Activated T-helper 2 cell treated with anti-CD3 and anti-CD28 coated beads, Interferon-gamma antibody, Interleukin-2, Interleukin-4, amounts not matched to agents 10 μg/mL and 5 μg/mL and 100 μg/mL, durations not matched to agents 14 hours and 24 hours and 36 hours (primary cell): ENCODE measurements around the gene AFMID. TPM values are rescaled to one million over a fixed set of nuclear protein-coding genes. Genes with fewer than 3 reads are reported as not detected.

Source experiments
- DNase-seq: peaks from one replicate; pipeline ENCODE4 v3.0.0; 2021; ENCODE audit warnings: low spot score
- H3K27ac Mint-ChIP-seq: one replicate; pipeline ENCODE4 v1.8.0; 2021; ENCODE audit warnings: mixed read lengths
- H3K27me3 Mint-ChIP-seq: one replicate; pipeline ENCODE4 v1.8.0; 2021; ENCODE audit warnings: low read depth, mixed read lengths
- H3K36me3 Mint-ChIP-seq: one replicate; pipeline ENCODE4 v1.8.0; 2021; ENCODE audit warnings: low read depth, mixed read lengths
- H3K4me1 Mint-ChIP-seq: one replicate; pipeline ENCODE4 v1.8.0; 2021; ENCODE audit warnings: low read depth, mixed read lengths
- H3K4me3 Mint-ChIP-seq: one replicate; pipeline ENCODE4 v1.8.0; 2021; ENCODE audit warnings: low read depth, mild to moderate bottlenecking, moderate library complexity, mixed read lengths
- H3K9me3 Mint-ChIP-seq: one replicate; pipeline ENCODE4 v1.8.0; 2021; ENCODE audit warnings: mixed read lengths
- intact Hi-C: fragments of 100-400 bp; cut with micrococcal nuclease; formaldehyde crosslinking; loops from one replicate; pipeline ENCODE4 v1.15.1; 2023
- total RNA-seq: library from RNA; stranded (reverse); gene quantifications from 2 replicates; pipeline ENCODE4 v1.2.3, GENCODE V29; 2022

Gene AFMID
- total RNA-seq, 1 donor from 2014 or later, result 27.8 TPM

DNA sequence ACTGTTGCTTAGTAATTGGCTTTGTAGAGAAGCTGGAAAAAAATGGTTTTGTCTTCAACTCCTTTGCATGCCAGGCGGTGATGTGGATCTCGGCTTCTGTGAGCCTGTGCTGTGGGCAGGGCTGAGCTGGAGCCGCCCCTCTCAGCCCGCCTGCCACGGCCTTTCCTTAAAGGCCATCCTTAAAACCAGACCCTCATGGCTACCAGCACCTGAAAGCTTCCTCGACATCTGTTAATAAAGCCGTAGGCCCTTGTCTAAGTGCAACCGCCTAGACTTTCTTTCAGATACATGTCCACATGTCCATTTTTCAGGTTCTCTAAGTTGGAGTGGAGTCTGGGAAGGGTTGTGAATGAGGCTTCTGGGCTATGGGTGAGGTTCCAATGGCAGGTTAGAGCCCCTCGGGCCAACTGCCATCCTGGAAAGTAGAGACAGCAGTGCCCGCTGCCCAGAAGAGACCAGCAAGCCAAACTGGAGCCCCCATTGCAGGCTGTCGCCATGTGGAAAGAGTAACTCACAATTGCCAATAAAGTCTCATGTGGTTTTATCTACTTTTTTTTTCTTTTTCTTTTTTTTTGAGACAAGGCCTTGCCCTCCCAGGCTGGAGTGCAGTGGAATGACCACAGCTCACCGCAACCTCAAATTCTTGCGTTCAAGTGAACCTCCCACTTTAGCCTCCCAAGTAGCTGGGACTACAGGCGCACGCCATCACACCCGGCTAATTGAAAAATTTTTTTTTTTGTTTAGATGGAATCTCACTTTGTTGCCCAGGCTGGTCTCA is 38.1 kb downstream of the AFMID start:
- Mint-ChIP-seq H3K4me3 (no peak overlapping the region), H3K4me1 (peaks cover 2% of the 10 kb centered on the region), H3K27me3 (peaks cover 4% of the 10 kb centered on the region), H3K27ac (no peak overlapping the region), H3K36me3 (peaks cover 33% of the 10 kb centered on the region), H3K9me3 (no peaks in the 10 kb centered on the region)
- intact Hi-C loops, result no loop called here
- no peak for DNase-seq

DNA sequence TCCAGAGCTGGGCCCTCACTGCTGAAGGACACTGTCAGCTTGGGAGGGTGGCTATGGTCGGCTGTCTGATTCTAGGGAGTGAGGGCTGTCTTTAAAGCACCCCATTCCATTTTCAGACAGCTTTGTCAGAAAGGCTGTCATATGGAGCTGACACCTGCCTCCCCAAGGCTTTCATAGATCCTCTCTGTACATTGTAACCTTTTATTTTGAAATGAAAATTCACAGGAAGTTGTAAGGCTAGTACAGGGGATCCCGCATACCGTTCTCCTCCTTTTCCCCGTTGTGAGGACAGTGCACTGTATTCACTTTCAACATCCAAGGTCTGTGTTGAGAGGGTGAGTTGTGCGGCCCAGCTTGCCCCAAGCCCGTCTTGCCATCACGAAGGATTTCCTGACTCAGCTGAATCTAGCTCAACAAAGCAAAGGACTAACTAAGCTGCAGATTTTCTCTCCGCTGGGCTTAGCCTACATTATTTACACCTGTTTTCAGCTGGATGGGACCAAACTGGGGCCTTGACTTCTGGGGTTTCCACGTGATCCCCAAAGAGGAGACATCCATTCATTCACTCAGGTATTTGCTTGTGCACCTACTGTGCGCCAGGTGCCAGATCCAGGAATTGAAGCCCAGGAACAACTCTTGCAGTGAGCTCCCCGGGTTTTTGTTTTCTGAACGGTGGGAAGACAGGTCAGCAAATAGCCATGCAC is 39.0 kb downstream of the AFMID start:
- H3K9me3 Mint-ChIP-seq, result no peaks in the 10 kb centered on the region
- peaks cover 2% of the 10 kb centered on the region for H3K4me1 Mint-ChIP-seq
- peaks cover 29% of the 10 kb centered on the region for H3K36me3 Mint-ChIP-seq
- H3K27ac Mint-ChIP-seq, result no peak overlapping the region
- DNase-seq, result no peak
- H3K27me3 Mint-ChIP-seq, result peaks cover 11% of the 10 kb centered on the region
- intact Hi-C loops, result no loop called here
- H3K4me3 Mint-ChIP-seq, result no peak overlapping the region

DNA sequence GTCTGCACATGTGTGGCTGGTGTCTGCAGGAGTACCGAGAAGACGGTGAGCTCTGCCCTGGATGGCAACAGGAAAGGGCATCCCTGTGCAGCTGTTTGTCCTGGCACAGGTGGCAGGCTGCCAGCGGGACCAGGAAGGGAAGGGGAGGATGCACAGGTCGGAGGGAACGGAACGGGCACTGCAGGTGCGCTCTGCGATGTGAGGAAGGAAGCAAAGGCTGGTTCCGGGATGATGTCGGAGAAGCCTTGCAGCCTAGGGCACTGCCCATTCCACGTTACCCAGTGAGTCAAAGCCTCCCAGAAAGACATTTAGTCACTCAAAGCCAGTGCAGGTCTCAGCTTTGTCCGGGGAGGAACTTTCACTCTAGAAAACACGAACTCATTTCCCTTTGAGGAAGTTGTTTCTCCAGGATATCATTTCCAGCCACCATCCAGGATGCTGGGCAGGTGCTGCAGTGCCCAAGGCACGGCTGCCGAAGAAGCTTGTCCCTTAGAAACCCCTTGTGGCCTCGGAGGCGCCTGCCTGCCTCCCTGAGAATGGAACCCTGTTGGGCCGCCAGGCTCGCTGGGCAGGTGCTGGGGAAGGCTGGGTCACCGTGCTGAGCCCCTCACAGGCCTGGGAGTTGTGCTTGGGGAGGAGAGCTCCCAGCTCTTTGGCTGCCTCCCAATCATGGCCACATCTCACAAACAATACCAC is 39.7 kb downstream of the AFMID start:
- Mint-ChIP-seq H3K9me3 (no peaks in the 10 kb centered on the region), H3K27me3 (peaks cover 15% of the 10 kb centered on the region), H3K27ac (no peak overlapping the region), H3K36me3 (peaks cover 25% of the 10 kb centered on the region), H3K4me1 (peaks cover 2% of the 10 kb centered on the region), H3K4me3 (no peak overlapping the region)
- intact Hi-C loops, result no loop called here
- no peak for DNase-seq

DNA sequence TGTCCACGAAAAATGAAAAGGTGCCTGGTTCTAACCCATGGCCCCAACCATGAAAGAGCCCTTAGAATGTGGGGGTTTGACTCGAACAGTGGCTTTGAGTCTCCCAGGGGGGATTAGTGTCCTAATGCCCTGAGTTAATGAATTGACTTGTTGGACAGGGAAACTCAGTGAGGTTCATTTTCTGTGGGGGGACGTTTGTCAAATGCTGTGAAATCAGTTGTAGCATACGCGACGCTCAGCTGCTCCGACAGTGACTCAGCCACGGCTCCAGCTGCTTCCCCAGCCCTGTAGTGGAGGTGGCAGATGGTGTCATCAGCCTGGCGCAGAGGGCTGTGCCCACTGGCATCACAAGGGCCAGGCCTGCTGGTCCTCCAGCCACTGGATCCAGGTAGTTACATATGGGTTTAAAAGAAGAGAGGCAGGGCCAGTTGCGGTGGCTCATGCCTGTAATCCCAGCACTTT is 40.3 kb downstream of the AFMID start:
- H3K4me3 Mint-ChIP-seq, result no peak overlapping the region
- intact Hi-C loops, result no loop called here
- H3K4me1 Mint-ChIP-seq, result peaks cover 2% of the 10 kb centered on the region
- DNase-seq, result no peak
- no peaks in the 10 kb centered on the region for H3K9me3 Mint-ChIP-seq
- H3K27me3 Mint-ChIP-seq, result peaks cover 21% of the 10 kb centered on the region
- H3K27ac Mint-ChIP-seq, result no peak overlapping the region
- peaks cover 25% of the 10 kb centered on the region for H3K36me3 Mint-ChIP-seq

DNA sequence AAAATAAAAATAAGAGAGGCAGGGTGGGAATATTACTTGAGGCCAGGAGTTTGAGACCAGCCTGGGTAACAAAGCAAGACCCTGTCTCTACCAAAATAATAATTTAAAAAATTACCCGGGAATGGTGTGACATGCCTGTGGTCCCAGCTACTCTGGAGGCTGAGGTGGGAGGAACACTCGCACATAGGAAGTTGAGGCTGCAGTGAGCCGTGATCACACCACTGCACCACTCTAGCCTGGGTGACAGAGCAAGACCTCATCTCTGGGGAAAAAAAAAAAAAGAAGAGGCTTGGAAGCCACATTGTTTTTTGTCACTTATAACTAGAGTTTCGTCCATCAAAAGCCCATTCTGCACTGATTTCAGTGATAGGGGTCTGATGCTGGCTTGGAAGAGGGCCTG is 41.0 kb downstream of the AFMID start:
- H3K4me1 Mint-ChIP-seq, result peaks cover 5% of the 10 kb centered on the region
- H3K9me3 Mint-ChIP-seq, result no peaks in the 10 kb centered on the region
- peaks cover 19% of the 10 kb centered on the region for H3K36me3 Mint-ChIP-seq
- DNase-seq, result no peak
- intact Hi-C loops, result no loop called here
- H3K4me3 Mint-ChIP-seq, result no peak overlapping the region
- H3K27me3 Mint-ChIP-seq, result peaks cover 27% of the 10 kb centered on the region
- H3K27ac Mint-ChIP-seq, result no peak overlapping the region

DNA sequence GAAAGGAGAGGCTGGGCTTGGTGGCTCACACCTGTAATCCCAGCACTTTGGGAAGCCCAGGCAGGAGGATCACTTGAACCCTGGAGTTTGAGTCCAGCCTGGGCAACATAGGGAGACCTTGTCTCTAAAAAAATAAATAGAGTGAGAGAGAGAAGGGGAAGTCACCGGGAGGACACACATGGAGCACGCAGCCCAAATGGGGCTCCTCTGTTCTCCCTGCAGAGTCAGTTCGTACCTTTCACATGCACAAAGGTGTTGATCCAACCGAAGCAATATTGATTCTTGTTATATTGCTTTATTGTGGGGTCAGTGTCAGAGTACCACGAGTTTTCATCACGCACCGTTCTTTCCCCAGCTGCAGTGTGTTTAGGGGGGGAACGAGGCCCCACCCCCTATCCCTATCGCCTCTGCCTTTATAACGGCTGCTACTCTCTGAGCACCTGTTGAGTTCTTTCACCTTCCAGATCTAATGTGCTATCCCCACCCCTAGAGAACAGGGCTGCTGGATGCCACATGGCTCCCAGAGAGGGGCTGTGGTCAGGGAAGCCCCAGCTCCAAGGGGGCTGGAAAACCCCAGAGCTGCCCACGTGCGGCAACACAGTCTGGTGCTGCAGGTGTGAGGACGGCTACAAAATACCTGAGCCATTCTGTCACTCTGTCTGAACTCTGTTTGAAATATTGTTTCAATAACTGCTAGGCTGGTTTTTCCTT is 43.2 kb downstream of the AFMID start:
- intact Hi-C loops, result no loop called here
- Mint-ChIP-seq H3K9me3 (no peaks in the 10 kb centered on the region), H3K27ac (no peak overlapping the region), H3K4me1 (peaks cover 5% of the 10 kb centered on the region), H3K27me3 (peaks cover 27% of the 10 kb centered on the region), H3K36me3 (no peaks in the 10 kb centered on the region), H3K4me3 (no peak overlapping the region)
- DNase-seq, result no peak

DNA sequence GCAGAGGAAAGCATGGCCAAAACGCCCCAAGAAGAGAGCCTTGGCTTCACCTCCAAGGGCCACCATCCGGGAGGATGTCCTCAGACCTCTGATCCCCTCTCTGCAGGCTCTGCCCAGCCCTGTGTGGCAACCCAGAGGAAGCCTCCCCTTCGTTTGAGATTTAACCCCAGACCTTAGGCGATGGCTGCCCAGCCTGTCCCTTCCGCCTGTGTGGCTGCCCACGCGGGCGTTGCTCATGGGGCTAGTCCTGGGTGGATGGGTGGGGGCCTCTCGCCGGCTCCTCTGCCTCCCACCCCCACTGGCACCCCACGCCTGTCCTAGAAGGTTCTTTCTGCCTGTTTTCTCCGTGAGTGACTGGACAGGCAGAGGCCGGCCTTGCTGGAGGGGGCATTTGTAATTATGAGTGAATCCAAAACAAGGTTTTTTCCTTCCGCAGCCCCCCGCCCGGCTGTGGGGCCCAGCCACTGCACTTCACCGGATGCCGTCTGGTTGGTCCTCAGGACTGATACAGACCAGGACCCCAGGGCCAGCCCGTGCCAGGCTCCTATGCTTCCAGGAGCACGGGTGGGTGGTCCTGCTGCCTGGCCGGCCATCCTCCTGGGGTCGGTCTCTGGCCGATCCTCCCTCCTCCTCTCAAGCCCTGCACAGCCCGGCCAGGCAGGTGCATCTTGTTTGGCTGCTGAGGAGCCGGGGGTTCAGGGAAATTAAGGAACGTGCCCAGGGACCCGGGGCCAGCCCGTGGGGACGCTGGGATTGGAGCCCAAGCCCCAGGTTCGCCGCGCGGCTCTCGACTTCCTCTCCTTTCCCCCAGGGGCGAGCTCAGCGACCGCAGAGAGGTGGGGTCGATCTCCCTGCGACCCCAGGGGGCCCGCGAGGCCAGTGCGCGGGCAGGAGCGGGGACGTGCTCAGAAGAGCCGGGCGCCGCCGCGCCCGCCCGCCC is 44.1 kb downstream of the AFMID start, which contains the start of gene TMEM235:
Gene TMEM235 (plus strand): TSS at position 636 of the 940 bp plus-strand sequence. CDS start 393 bp downstream, outside the sequence.
- intact Hi-C loops, result no loop called here
- Mint-ChIP-seq H3K27me3 (peaks cover 27% of the 10 kb centered on the region), H3K36me3 (no peaks in the 10 kb centered on the region), H3K4me3 (no peak within 1 kb of the TSS), H3K27ac (no peak within 1 kb of the TSS), H3K9me3 (no peaks in the 10 kb centered on the region), H3K4me1 (peaks cover 5% of the 10 kb centered on the region)
- DNase-seq, result no peak

DNA sequence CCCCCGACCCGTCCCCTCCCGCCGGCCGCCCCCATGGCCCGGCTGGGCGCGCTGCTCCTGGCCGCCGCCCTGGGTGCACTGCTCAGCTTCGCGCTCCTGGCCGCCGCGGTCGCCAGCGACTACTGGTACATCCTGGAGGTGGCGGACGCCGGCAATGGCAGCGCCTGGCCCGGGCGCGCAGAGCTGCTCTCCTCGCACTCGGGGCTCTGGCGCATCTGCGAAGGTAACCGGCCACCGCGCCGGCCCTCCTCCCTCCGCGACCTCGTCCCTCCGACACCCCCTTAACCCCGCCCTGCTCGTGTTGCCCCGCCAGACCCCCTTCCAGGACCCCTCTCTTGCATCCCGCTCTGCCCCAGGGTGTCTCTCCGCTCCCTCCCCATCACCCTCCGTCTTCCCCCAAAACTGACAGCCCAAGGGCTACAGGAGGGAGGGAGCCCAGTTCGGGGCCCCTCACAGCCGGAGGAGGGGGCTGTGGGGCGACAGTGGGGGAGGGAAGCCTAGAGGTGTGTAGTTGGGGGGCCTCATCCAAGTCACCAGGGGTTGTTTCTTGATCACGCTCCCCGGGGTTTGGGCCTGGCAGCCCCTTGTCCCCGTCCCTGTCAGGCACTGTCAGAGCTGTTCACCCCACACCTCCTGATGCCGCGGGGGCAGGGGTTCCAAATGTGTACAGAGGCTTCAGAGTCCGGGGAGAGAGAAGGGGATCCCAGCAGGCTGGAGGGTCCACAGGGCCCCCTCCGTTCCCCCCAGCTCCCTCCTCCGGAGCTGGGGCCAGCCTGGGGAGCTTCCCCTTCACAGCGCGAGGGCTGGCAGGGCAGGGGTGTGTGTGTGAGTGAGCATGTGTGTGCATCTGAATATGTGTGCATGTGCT is 45.1 kb downstream of the AFMID start:
- intact Hi-C loops, result no loop called here
- H3K4me1 Mint-ChIP-seq, result peaks cover 4% of the 10 kb centered on the region
- H3K4me3 Mint-ChIP-seq, result no peak overlapping the region
- H3K27ac Mint-ChIP-seq, result no peak overlapping the region
- peaks cover 27% of the 10 kb centered on the region for H3K27me3 Mint-ChIP-seq
- H3K9me3 Mint-ChIP-seq, result no peaks in the 10 kb centered on the region
- no peak for DNase-seq
- no peaks in the 10 kb centered on the region for H3K36me3 Mint-ChIP-seq

DNA sequence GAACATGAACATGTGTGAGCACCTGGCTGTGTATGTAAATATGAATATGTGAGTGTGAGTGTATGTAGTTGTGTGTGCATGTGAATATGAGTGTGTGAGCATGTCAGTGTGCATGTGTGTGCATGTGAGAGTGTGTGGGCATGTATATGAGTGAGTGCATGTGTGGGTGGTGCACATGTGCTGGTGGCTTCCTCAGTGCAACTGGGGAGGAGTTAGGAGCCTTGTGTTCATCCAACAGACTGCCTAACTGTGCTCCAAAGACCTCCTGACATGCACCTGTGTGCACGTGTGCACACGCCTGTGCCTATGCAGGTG is 45.7 kb downstream of the AFMID start:
- Mint-ChIP-seq H3K4me1 (peaks cover 4% of the 10 kb centered on the region), H3K27me3 (peaks cover 25% of the 10 kb centered on the region), H3K27ac (no peak overlapping the region), H3K36me3 (no peaks in the 10 kb centered on the region), H3K9me3 (no peaks in the 10 kb centered on the region), H3K4me3 (no peak overlapping the region)
- no peak for DNase-seq
- intact Hi-C loops, result no loop called here

DNA sequence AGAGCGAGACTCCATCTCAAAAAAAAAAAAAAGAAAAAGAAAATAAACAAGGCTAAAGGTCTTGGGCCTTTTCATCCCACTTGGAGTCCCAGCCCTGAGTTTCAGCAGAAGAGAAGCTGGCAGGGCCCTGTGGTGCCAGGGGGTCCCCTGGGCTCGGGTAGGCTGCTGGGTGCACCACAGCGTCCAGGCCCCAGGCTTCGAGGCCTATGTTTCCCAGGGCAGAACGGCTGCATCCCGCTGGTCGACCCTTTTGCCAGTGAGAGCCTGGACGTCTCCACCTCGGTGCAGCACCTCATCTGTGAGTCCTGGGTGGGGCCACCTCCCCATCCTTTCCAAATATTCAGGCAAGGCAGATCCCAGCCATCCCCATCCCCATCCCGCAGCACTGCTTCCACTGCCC is 46.5 kb downstream of the AFMID start:
- Mint-ChIP-seq H3K9me3 (no peaks in the 10 kb centered on the region), H3K4me1 (peaks cover 4% of the 10 kb centered on the region), H3K4me3 (no peak overlapping the region), H3K27ac (no peak overlapping the region), H3K27me3 (peaks cover 25% of the 10 kb centered on the region), H3K36me3 (no peaks in the 10 kb centered on the region)
- DNase-seq, result no peak
- intact Hi-C loops, result no loop called here

DNA sequence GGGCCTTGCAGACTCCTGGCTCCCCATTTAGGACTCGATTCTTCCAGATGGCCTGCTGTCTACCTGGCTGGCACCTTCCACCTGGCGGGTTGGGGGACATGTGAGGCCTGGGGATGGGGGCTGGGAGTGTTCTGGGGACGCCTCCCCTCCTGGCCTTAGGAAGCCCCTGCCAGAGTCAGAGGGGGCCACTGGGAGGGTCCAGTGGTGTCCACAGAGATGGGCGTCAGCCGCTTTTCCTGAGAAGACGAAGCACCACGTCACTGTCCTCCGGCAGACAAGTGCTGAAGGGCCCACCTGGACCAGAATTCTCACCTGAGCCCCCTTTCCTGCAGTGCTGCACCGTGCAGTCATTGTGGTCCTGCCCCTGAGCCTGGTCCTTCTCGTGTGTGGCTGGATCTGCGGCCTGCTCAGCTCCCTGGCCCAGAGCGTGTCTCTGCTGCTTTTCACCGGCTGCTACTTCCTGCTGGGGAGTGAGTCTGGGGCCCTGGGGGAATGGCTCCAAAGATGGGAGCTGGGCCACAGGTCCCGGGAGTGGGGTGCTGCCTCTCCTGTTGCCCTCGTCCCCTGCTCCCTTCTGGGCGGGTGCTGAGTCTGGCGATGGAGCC is 47.2 kb downstream of the AFMID start:
- DNase-seq, result no peak
- H3K9me3 Mint-ChIP-seq, result no peaks in the 10 kb centered on the region
- peaks cover 4% of the 10 kb centered on the region for H3K4me1 Mint-ChIP-seq
- no peak overlapping the region for H3K27ac Mint-ChIP-seq
- peaks cover 25% of the 10 kb centered on the region for H3K27me3 Mint-ChIP-seq
- intact Hi-C loops, result no loop called here
- no peak overlapping the region for H3K4me3 Mint-ChIP-seq
- no peaks in the 10 kb centered on the region for H3K36me3 Mint-ChIP-seq
